GM23338 (cell line): Measurements from ENCODE around the gene AAMDC. TPM values are rescaled to one million over a fixed set of nuclear protein-coding genes. Genes with fewer than 3 reads are reported as not detected.

Experiments
- ATAC-seq: fragments of 200-7000 bp; cut with Tn5 transposase; 3 replicates; pipeline ENCODE4 v1.9.1; 2020
- DNase-seq: peaks from one replicate; pipeline ENCODE4 v3.0.0-alpha.2; 2015; ENCODE audit warnings: low spot score
- H2AFZ ChIP-seq: fragments of 200-600 bp; sonication (generic); 2 replicates; pipeline ENCODE4 v1.8.0; 2016; ENCODE audit warnings: antibody characterized with exemption, mild to moderate bottlenecking, moderate library complexity
- H3F3A ChIP-seq: fragments of 200-600 bp; sonication (generic); replicated peaks from 2 replicates; pipeline ENCODE4 v1.8.0; 2017; ENCODE audit warnings: antibody characterized with exemption, mixed run types, low read depth
- H3K27ac ChIP-seq: fragments of 200-600 bp; sonication (generic); 2 replicates; pipeline ENCODE4 v1.6.1; 2016; ENCODE audit warnings: low read depth
- H3K27me3 ChIP-seq: fragments of 200-600 bp; sonication (generic); 2 replicates; pipeline ENCODE4 v1.8.0; 2016; ENCODE audit warnings: mild to moderate bottlenecking, mixed run types, moderate library complexity; ENCODE audit not compliant: insufficient read depth
- H3K36me3 ChIP-seq: fragments of 200-600 bp; sonication (generic); 2 replicates; pipeline ENCODE4 v1.8.0; 2016; ENCODE audit warnings: mild to moderate bottlenecking; ENCODE audit not compliant: insufficient read depth
- H3K4me1 ChIP-seq: fragments of 200-600 bp; sonication (generic); 2 replicates; pipeline ENCODE4 v1.8.0; 2016; ENCODE audit warnings: mild to moderate bottlenecking, moderate library complexity; ENCODE audit not compliant: insufficient read depth
- H3K4me2 ChIP-seq: fragments of 200-600 bp; sonication (generic); 2 replicates; pipeline ENCODE4 v1.7.1; 2017; ENCODE audit warnings: mixed run types
- H3K4me3 ChIP-seq: fragments of 200-600 bp; sonication (generic); 2 replicates; pipeline ENCODE4 v1.6.1; 2016; ENCODE audit warnings: mixed run types
- H3K79me2 ChIP-seq: fragments of 200-600 bp; sonication (generic); replicated peaks from 2 replicates; pipeline ENCODE4 v1.8.0; 2017; ENCODE audit warnings: mild to moderate bottlenecking; ENCODE audit not compliant: insufficient read depth
- H3K9me2 ChIP-seq: fragments of 200-600 bp; sonication (generic); 2 replicates; pipeline ENCODE4 v1.8.0; 2017; ENCODE audit not compliant: insufficient read depth
- H4K20me1 ChIP-seq: fragments of 200-600 bp; sonication (generic); replicated peaks from 2 replicates; pipeline ENCODE4 v1.8.0; 2017; ENCODE audit warnings: mild to moderate bottlenecking; ENCODE audit not compliant: insufficient read depth
- H3K27ac Mint-ChIP-seq: 2 replicates; pipeline ENCODE4 v1.8.0; 2020; ENCODE audit warnings: inconsistent platforms, mild to moderate bottlenecking, moderate library complexity, mixed read lengths
- H3K27me3 Mint-ChIP-seq: 3 replicates; pipeline ENCODE4 v1.8.0; 2022; ENCODE audit warnings: low read depth, mild to moderate bottlenecking, moderate library complexity, mixed read lengths, inconsistent platforms; ENCODE audit not compliant: insufficient read depth, poor library complexity
- H3K36me3 Mint-ChIP-seq: 3 replicates; pipeline ENCODE4 v1.8.0; 2021; ENCODE audit warnings: low read depth, mild to moderate bottlenecking, inconsistent platforms, moderate library complexity, mixed read lengths
- H3K4me1 Mint-ChIP-seq: 3 replicates; pipeline ENCODE4 v1.8.0; 2020; ENCODE audit warnings: mild to moderate bottlenecking, inconsistent platforms, mixed read lengths
- H3K4me3 Mint-ChIP-seq: 3 replicates; pipeline ENCODE4 v1.8.0; 2021; ENCODE audit warnings: moderate library complexity, mild to moderate bottlenecking, inconsistent platforms, mixed read lengths
- H3K9me3 Mint-ChIP-seq: 3 replicates; pipeline ENCODE4 v1.8.0; 2020; ENCODE audit warnings: moderate library complexity, mild to moderate bottlenecking, inconsistent platforms, mixed read lengths
- CREB1 ChIP-seq: fragments of 250-450 bp; sonication (Bioruptor Pico); IDR thresholded peaks from 2 replicates; pipeline ENCODE4 v1.5.0; 2020; ENCODE audit warnings: low read depth, mild to moderate bottlenecking, moderate library complexity
- ETS1 ChIP-seq: IDR thresholded peaks from 2 replicates; pipeline ENCODE4 v1.6.1; 2016; ENCODE audit warnings: antibody characterized with exemption
- EZH2 ChIP-seq: fragments of 200-600 bp; sonication (generic); IDR thresholded peaks from one replicate; pipeline ENCODE4 v1.8.0; 2017; ENCODE audit warnings: antibody characterized with exemption, mild to moderate bottlenecking, low read depth; ENCODE audit not compliant: unreplicated experiment
- EZH2phosphoT487 ChIP-seq: fragments of 200-600 bp; sonication (generic); IDR thresholded peaks from one replicate; pipeline ENCODE4 v1.8.1; 2018; ENCODE audit warnings: antibody characterized with exemption; ENCODE audit not compliant: unreplicated experiment
- JUNB ChIP-seq: IDR thresholded peaks from one replicate; pipeline ENCODE4 v1.6.1; 2016; ENCODE audit warnings: antibody characterized with exemption; ENCODE audit not compliant: unreplicated experiment
- NANOG ChIP-seq: IDR thresholded peaks from 2 replicates; pipeline ENCODE4 v1.6.1; 2016; ENCODE audit warnings: antibody characterized with exemption, borderline replicate concordance
- POLR2AphosphoS5 ChIP-seq: IDR thresholded peaks from 2 replicates; pipeline ENCODE4 v1.6.1; 2016; ENCODE audit warnings: antibody characterized with exemption, low read depth
- ZNF331 ChIP-seq: fragments of 250-450 bp; sonication (Bioruptor Pico); IDR thresholded peaks from 2 replicates; pipeline ENCODE4 v1.5.0; 2020; ENCODE audit warnings: low read depth, mild to moderate bottlenecking, moderate library complexity
- ZNF462 ChIP-seq: fragments of 250-450 bp; sonication (Bioruptor Pico); IDR thresholded peaks from 2 replicates; pipeline ENCODE4 v1.5.0; 2020; ENCODE audit warnings: mild to moderate bottlenecking, moderate library complexity
- polyA plus RNA-seq: library from polyadenylated mRNA; unstranded; fragments of >200 nt; fragmentation: Nextera tagmentation; extraction: Ambion mirVana; gene quantifications from 2 replicates; pipeline ENCODE4 v1.2.1, GENCODE V29; 2016
- total RNA-seq: library from RNA; depleted of rRNA; stranded (reverse); fragments of >200 nt; shearing (Covaris generic); gene quantifications from 2 replicates; pipeline ENCODE4 v1.2.3, GENCODE V29; 2014

The AAMDC gene
- total and polyA plus RNA-seq, 2 experiments from 2014 or later = 5.3 to 50.2 TPM

GRCh38 chr11:77819411-77819920, 1.5 kb upstream of the AAMDC start:
- H3K36me3 Mint-ChIP-seq = peaks cover 15% of the 10 kb centered on the region
- Histone ChIP-seq H3K4me1 (peaks cover 29% of the 10 kb centered on the region), H4K20me1 (peaks cover 41% of the 10 kb centered on the region), H3F3A (peaks cover 7% of the 10 kb centered on the region), H3K4me3 (peak overlapping the region; percentile 87), H3K27ac (peak overlapping the region; percentile 93), H3K79me2 (peaks cover 48% of the 10 kb centered on the region), H3K27me3 (no peaks in the 10 kb centered on the region), H3K9me2 (no peaks in the 10 kb centered on the region), H2AFZ (no peak overlapping the region), H3K36me3 (0 out of 2 replicates have a peak, but pooled peaks cover 5% of the 10 kb centered on the region), H3K4me2 (peak overlapping the region; percentile 92)
- H3K27me3 Mint-ChIP-seq = peaks cover 13% of the 10 kb centered on the region
- H3K4me1 Mint-ChIP-seq = peaks cover 14% of the 10 kb centered on the region
- DNase-seq = peak; percentile 88
- peak overlapping the region; percentile 96 for H3K4me3 Mint-ChIP-seq
- peak; percentile 45 for ATAC-seq
- H3K27ac Mint-ChIP-seq = peak overlapping the region; percentile 89
- TF ChIP-seq POLR2AphosphoS5 (peak; percentile 52; the same call in 1 of the 2 replicates), ZNF462 (CRISPR knock-in tag) (no peak)
- H3K9me3 Mint-ChIP-seq = peaks cover 5% of the 10 kb centered on the region; the same call in 1 of the 3 replicates

GRCh38 chr11:77819921-77820564, 901 bp upstream of the AAMDC start:
- peak overlapping the region; percentile 87 for H3K4me3 ChIP-seq
- H3K4me1 ChIP-seq = peaks cover 29% of the 10 kb centered on the region
- peaks cover 42% of the 10 kb centered on the region for H3K79me2 ChIP-seq
- H3K4me1 Mint-ChIP-seq = peaks cover 14% of the 10 kb centered on the region
- ATAC-seq = peak; percentile 56
- H3F3A ChIP-seq = peaks cover 7% of the 10 kb centered on the region
- peak; percentile 83 for DNase-seq
- peak overlapping the region; percentile 96 for H3K4me3 Mint-ChIP-seq
- peak overlapping the region; percentile 93 for H3K27ac ChIP-seq
- peak overlapping the region; percentile 92 for H3K4me2 ChIP-seq
- H3K27me3 Mint-ChIP-seq = peaks cover 13% of the 10 kb centered on the region
- 0 out of 3 replicates have a peak, but pooled peaks cover under 1% of the 10 kb centered on the region for H3K9me3 Mint-ChIP-seq
- peaks cover 36% of the 10 kb centered on the region for H4K20me1 ChIP-seq
- H3K27ac Mint-ChIP-seq = peak overlapping the region; percentile 97
- H2AFZ ChIP-seq = no peak overlapping the region
- 0 out of 2 replicates have a peak, but pooled peaks cover under 1% of the 10 kb centered on the region for H3K36me3 ChIP-seq
- H3K27me3 ChIP-seq = no peaks in the 10 kb centered on the region
- peaks cover 9% of the 10 kb centered on the region for H3K36me3 Mint-ChIP-seq
- no peaks in the 10 kb centered on the region for H3K9me2 ChIP-seq
- TF ChIP-seq EZH2 (no peak), EZH2phosphoT487 (no peak), NANOG (no peak), JUNB (no peak), ZNF331 (CRISPR knock-in tag) (no peak), CREB1 (CRISPR knock-in tag) (no peak), ETS1 (no peak)
